ENCODE results near the gene BANP. TPM values are rescaled to one million over a fixed set of nuclear protein-coding genes. Genes with fewer than 3 reads are reported as not detected.
"Not testable (repeated sequence)": the region's sequence is repeated elsewhere in the genome, so short reads cannot be mapped to it uniquely, and the experiment has no call there.

BANP gene
- total RNA-seq, result 9.4 and 18.8 TPM in 2 replicates

- peak; percentile 98 to 99 for DNase-seq (ENCODE audit: low read depth in 2 of 2)
These were observed at the start of gene BANP for GRCh38 chr16:87950765-87951551. TSS of gene BANP (plus strand) at chr16:87951434. CDS start at chr16:87975116, 23,682 bp downstream.

GRCh38 chr16:87904963-87905362, 46.3 kb upstream of the BANP start:
- not testable (repeated sequence) for DNase-seq (ENCODE audit: low read depth in 2 of 2)

GRCh38 chr16:87905521-87905920, 45.7 kb upstream of the BANP start:
- DNase-seq (ENCODE audit: low read depth in 2 of 2), result not testable (repeated sequence)

- DNase-seq (ENCODE audit: low read depth in 2 of 2), result not testable (repeated sequence)
These were observed 43.1 kb upstream of the BANP start for GRCh38 chr16:87908101-87908500.

- DNase-seq (ENCODE audit: low read depth in 2 of 2), result peak; percentile 55 to 63
These were observed 41.9 kb upstream of the BANP start for GRCh38 chr16:87909203-87909935.

GRCh38 chr16:87911106-87911763, 40.0 kb upstream of the BANP start:
- not testable (repeated sequence) for DNase-seq (ENCODE audit: low read depth in 2 of 2)

GRCh38 chr16:87912691-87913090, 38.5 kb upstream of the BANP start:
- not testable (repeated sequence) for DNase-seq (ENCODE audit: low read depth in 2 of 2)

GRCh38 chr16:87914021-87914725, 37.1 kb upstream of the BANP start:
- not testable (repeated sequence) for DNase-seq (ENCODE audit: low read depth in 2 of 2)

GRCh38 chr16:87914812-87915211, 36.4 kb upstream of the BANP start:
- DNase-seq (ENCODE audit: low read depth in 2 of 2), result no peak

GRCh38 chr16:87917503-87917902, 33.7 kb upstream of the BANP start:
- DNase-seq (ENCODE audit: low read depth in 2 of 2), result no peak

- no peak for DNase-seq (ENCODE audit: low read depth in 2 of 2)
These were observed 32.9 kb upstream of the BANP start for GRCh38 chr16:87918338-87918737.

- peak in 1 of 2 donors; percentile 29 for DNase-seq (ENCODE audit: low read depth in 2 of 2)
These were observed 32.2 kb upstream of the BANP start for GRCh38 chr16:87918866-87919680.

GRCh38 chr16:87919681-87919994, 31.6 kb upstream of the BANP start:
- DNase-seq (ENCODE audit: low read depth in 2 of 2), result no peak

GRCh38 chr16:87921236-87921773, 29.9 kb upstream of the BANP start:
- no peak for DNase-seq (ENCODE audit: low read depth in 2 of 2)

- no peak for DNase-seq (ENCODE audit: low read depth in 2 of 2)
These were observed 28.9 kb upstream of the BANP start for GRCh38 chr16:87922250-87922871.

- no peak for DNase-seq (ENCODE audit: low read depth in 2 of 2)
These were observed 27.0 kb upstream of the BANP start for GRCh38 chr16:87924041-87924810.

- DNase-seq (ENCODE audit: low read depth in 2 of 2), result no peak
These were observed 26.2 kb upstream of the BANP start for GRCh38 chr16:87924811-87925670.
